AG04450 (cell line): ENCODE data around the gene TRAK2. TPM values are rescaled to one million over a fixed set of nuclear protein-coding genes. Genes with fewer than 3 reads are reported as not detected.
A peak's percentile ranks its signal among the peaks of the same experiment; 100 is the strongest.
"Not testable (repeated sequence)": the region's sequence is repeated elsewhere in the genome, so short reads cannot be mapped to it uniquely, and the experiment has no call there.

Experiments
- CTCF ChIA-PET: fragments of 300-600, 350-600 bp; formaldehyde crosslinking; extraction: SDS; loops from one replicate; lab custom pipeline; 2022; ENCODE audit warnings: antibody characterized with exemption, inconsistent platforms; lab: Charles Lee
- POLR2A ChIA-PET: fragments of 350-600 bp; formaldehyde crosslinking; extraction: SDS; loops from one replicate; lab custom pipeline; 2021; ENCODE audit warnings: antibody characterized with exemption, inconsistent platforms; lab: Yijun Ruan, JAX
- DNase-seq: peaks from one replicate; pipeline ENCODE4 v3.0.0-alpha.2; 2011; ENCODE audit warnings: low read depth, low spot score
- H3K27ac ChIP-seq: one replicate; pipeline ENCODE4 v1.5.1; 2012; ENCODE audit warnings: low read depth, low read length, control low read depth
- H3K27me3 ChIP-seq: one replicate; pipeline ENCODE4 v1.6.0; 2012; ENCODE audit warnings: low read length; ENCODE audit not compliant: control insufficient read depth, insufficient read depth
- H3K4me3 ChIP-seq: 2 replicates; pipeline ENCODE4 v1.5.1; 2011; ENCODE audit warnings: mild to moderate bottlenecking, low read depth, low read length, control low read depth
- H3K9me3 ChIP-seq: 2 replicates; pipeline ENCODE4 v1.5.1; 2012; ENCODE audit warnings: low read length; ENCODE audit not compliant: control insufficient read depth, insufficient read depth
- polyA minus RNA-seq: library from RNA; depleted of rRNA, polyadenylated mRNA; stranded (reverse); fragments of >200 nt; gene quantifications from 2 replicates; pipeline ENCODE4 v1.2.3, GENCODE V29; 2011; rRNA and poly(A)+ RNA removed
- polyA plus RNA-seq: library from polyadenylated mRNA; depleted of rRNA; stranded (reverse); fragments of >200 nt; gene quantifications from 2 replicates; pipeline ENCODE4 v1.2.3, GENCODE V29; 2011; rRNA removed
- TF ChIP-seq, protein P1 (sequence below): IDR thresholded peaks from 2 replicates; pipeline ENCODE4 v1.5.1; 2011; ENCODE audit warnings: low read depth, low read length, control low read depth, inconsistent platforms

Gene TRAK2
- polyA plus RNA-seq (32.7 and 38.4 TPM in 2 replicates), polyA minus RNA-seq (45.6 and 73.4 TPM in 2 replicates)

GRCh38 chr2:201451292-201452057 is at the start of gene TRAK2, which contains the start of gene STRADB:
TRAK2 (minus strand) TSS chr2:201451458; CDS start chr2:201420507, 30,951 bp downstream.
STRADB (plus strand) TSS chr2:201451740; CDS start chr2:201454841, 3,101 bp downstream.
- ChIA-PET CTCF (interaction anchor here (0.6 to 1.5 kb wide), 4 partner anchors 9 to 219 kb away, joined by 3 to 12 read pairs (median 4); no protein-coding TSS in a partner anchor), POLR2A (interaction anchor here (0.5 to 1.4 kb wide), 12 partner anchors 10 to 376 kb away, joined by 3 to 11 read pairs (median 4); partner anchors contain the start of gene TMEM237)
- peak; percentile 68 for DNase-seq
- H3K9me3 ChIP-seq, result no peaks in the 10 kb centered on the region; the same call in 1 of the 2 replicates
- H3K27ac ChIP-seq, result peak within 1 kb of the TSS; percentile 69
- TF ChIP-seq, protein P1, sequence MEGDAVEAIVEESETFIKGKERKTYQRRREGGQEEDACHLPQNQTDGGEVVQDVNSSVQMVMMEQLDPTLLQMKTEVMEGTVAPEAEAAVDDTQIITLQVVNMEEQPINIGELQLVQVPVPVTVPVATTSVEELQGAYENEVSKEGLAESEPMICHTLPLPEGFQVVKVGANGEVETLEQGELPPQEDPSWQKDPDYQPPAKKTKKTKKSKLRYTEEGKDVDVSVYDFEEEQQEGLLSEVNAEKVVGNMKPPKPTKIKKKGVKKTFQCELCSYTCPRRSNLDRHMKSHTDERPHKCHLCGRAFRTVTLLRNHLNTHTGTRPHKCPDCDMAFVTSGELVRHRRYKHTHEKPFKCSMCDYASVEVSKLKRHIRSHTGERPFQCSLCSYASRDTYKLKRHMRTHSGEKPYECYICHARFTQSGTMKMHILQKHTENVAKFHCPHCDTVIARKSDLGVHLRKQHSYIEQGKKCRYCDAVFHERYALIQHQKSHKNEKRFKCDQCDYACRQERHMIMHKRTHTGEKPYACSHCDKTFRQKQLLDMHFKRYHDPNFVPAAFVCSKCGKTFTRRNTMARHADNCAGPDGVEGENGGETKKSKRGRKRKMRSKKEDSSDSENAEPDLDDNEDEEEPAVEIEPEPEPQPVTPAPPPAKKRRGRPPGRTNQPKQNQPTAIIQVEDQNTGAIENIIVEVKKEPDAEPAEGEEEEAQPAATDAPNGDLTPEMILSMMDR, result peak; percentile 10; the same call in 1 of the 2 replicates
- H3K4me3 ChIP-seq, result peak within 1 kb of the TSS; percentile 86
- H3K27me3 ChIP-seq, result no peaks in the 10 kb centered on the region

GRCh38 chr2:201500534-201500933 is 49.3 kb upstream of the TRAK2 start:
- POLR2A ChIA-PET, result no interaction called here
- CTCF ChIA-PET, result interaction anchor here (0.6 kb wide), 1 partner anchor 12 kb away, joined by 3 read pairs; no protein-coding TSS in a partner anchor
- H3K27ac ChIP-seq, result no peak overlapping the region
- H3K27me3 ChIP-seq, result no peaks in the 10 kb centered on the region
- H3K4me3 ChIP-seq, result no peak overlapping the region
- TF ChIP-seq, protein P1, result no peak
- peaks cover 10% of the 10 kb centered on the region; the same call in 1 of the 2 replicates for H3K9me3 ChIP-seq
- peak; percentile 13 for DNase-seq

GRCh38 chr2:201496785-201497184 is 45.5 kb upstream of the TRAK2 start:
- no peak overlapping the region for H3K27ac ChIP-seq
- TF ChIP-seq, protein P1, result no peak
- ChIA-PET POLR2A (no interaction called here), CTCF (no interaction called here)
- no peak for DNase-seq
- no peaks in the 10 kb centered on the region; the same call in 1 of the 2 replicates for H3K9me3 ChIP-seq
- H3K4me3 ChIP-seq, result no peak overlapping the region
- H3K27me3 ChIP-seq, result no peaks in the 10 kb centered on the region

DNA sequence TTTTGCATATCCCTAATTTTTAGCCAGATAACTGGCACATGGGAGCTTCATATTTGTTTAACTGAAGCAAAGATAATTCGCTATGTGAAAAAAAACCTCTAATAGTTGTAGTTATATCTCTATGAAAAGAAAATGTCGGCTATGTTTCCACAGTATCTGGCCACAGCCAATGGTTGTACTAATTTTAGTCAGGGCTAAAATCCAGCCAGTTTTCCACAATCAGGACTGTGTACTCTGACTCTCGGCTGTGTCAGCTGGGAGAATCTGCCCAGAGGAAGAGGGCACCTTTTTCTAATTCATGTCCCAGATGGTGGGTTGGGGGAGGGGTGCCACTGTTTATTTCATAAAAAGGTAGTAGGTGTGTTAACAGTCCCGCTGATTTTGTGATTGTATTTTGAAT is 39.0 kb upstream of the TRAK2 start:
- no peak overlapping the region for H3K27ac ChIP-seq
- ChIA-PET CTCF (no interaction called here), POLR2A (no interaction called here)
- no peak overlapping the region for H3K4me3 ChIP-seq
- DNase-seq, result no peak
- H3K27me3 ChIP-seq, result no peaks in the 10 kb centered on the region
- TF ChIP-seq, protein P1, result no peak
- H3K9me3 ChIP-seq, result no peaks in the 10 kb centered on the region

- no peak for DNase-seq
- CTCF ChIA-PET, result no interaction called here
- Histone ChIP-seq H3K27ac (no peak overlapping the region), H3K27me3 (no peaks in the 10 kb centered on the region), H3K4me3 (no peak overlapping the region), H3K9me3 (no peaks in the 10 kb centered on the region)
- POLR2A ChIA-PET, result no interaction called here
- TF ChIP-seq, protein P1, result no peak
Observed at GRCh38 chr2:201484805-201485204, 33.5 kb upstream of the TRAK2 start.

DNA sequence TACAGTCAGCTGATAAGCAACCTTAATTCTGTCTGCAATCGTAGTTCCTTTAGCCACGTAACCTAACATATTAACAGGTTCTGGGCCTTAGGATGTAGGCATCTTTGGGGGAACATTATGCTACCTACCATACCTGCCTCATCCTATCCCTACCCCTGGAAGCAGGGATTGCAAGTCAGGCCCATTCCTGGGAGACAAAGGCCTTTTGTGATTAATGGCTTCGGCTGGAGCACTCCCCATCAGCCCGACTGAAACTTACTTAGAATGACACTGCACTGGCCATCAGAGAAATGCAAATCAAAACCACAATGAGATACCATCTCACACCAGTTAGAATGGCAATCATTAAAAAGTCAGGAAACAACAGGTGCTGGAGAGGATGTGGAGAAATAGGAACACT is 32.5 kb upstream of the TRAK2 start:
- H3K27me3 ChIP-seq, CTCF ChIA-PET, H3K9me3 ChIP-seq, H3K4me3 ChIP-seq, POLR2A ChIA-PET, H3K27ac ChIP-seq, DNase-seq: not testable (repeated sequence)
